Raji (cell line): Measurements from ENCODE around the gene NUCB2.

Source experiments
- POLR2A ChIP-seq: IDR thresholded peaks from 2 replicates; pipeline ENCODE4 v1.6.1; 2011; ENCODE audit warnings: low read depth, low read length, control low read depth; ENCODE audit not compliant: insufficient read depth

The NUCB2 gene

DNA sequence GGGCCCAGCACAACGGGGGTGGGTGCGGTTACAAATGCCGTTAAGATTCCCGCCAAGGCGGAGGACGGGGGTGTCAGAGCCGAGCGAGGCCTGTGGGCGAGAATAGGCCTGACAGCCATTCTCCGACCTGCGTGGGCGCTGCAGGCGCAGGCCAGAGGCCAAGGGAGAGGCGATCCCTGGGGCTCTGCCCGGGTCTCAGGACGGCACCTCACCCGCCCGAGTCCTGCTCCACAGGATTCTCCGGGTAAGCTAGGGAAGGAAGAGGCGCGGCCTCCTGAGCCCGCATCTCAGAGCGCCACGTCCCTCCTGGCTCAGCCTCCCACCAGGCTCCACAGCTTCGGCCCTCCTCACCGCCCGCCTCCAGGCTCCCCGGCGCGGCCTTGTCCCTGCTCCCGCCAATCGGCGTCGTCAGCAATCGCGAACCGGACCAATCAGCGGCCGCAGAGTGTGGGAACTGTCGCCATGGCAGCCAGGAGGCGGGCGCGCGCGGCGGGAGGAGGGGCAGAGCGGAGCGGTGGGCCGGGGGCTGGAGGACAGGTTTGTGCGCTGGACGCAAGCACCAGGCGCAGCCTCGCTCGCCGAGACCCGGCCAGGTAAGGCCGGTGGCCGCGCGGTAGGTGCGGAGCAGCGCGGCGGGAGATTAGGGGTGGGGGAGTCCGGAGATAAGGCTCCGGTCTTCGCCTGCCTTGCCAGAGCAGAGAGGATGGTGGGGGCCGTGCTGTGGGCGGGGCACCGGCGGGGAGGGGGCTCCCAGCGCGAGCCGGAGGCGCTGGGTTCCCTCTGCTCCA, at the start of gene NUCB2:
Gene NUCB2 (plus strand): TSS at position 504 of the 788 bp plus-strand sequence. CDS start 18,585 bp downstream, outside the sequence.
- TF ChIP-seq POLR2A, result peak; percentile 95

DNA sequence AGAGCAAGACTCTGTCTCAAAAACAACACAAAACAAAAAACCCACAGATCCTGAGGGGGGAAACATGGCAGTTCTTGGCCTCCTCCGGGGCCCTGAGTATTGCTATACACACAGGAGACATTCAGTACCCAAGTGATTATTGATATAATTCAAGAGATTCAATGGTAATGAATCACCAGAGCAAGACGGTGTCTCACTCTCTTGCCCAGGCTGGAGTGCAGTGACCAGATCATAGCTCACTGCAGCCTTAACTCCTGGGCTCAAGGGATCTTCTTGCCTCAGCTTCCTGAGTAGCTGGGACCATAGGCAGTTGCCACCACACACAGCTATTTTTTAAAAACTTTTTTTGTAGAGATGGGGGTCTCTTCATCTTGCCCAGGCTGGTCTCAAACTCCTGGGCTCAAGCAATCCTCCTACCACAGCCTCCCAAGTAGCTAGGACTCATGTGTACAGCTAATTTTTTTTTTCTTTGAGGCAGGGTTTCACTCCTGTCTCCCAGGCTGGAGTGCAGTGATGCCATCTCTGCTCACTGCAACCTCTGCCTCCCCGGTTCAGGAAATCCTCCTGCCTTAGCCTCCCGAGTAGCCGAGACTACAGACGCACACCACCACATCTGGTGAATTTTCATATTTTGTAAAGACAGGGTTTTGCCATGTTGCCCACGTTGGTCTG, 46.9 kb upstream of the NUCB2 start:
- TF ChIP-seq POLR2A, result no peak

DNA sequence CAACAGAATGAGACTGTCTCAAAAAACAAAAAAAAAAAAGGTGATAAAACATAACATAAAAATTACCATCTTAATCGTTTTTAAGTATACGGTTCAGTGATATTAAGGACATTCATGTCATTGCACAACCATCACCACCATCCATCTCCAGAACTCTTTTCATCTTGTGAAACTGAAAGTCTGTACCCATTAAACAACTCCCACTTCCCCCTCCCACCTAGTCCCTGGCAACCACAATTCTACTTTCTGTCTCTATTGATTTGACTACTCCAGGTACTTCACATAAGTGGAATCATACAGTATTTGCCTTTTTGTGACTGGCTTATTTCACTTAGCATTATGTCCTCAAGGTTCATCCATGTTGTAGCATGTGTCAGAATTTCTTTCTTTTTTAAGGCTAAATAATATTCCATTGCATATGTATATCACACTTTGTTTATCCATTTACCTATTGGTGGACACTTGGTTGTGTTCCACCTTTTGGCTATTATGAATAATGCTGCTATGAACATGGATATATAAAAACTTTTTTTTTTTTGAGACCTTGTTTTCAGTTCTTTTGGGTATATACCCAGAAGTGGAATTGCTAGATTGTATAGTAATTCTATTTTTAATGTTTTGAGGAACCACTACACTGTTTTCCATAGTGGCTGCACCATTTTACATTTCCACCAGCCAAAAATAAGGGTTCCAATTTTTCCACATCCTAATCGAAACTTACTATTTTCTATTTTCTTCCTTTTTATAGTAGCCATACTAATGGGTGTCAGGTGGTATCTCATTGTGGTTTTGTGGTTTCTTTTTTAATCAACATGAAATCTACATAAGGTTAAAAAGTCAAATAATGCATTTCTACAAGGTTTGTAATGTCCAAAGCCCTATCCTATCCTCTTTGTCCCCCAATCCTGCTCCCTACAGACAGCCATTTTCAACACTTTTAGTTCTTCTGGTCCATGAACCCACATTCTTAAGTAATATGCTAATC, 45.4 kb upstream of the NUCB2 start:
- no peak for TF ChIP-seq POLR2A

DNA sequence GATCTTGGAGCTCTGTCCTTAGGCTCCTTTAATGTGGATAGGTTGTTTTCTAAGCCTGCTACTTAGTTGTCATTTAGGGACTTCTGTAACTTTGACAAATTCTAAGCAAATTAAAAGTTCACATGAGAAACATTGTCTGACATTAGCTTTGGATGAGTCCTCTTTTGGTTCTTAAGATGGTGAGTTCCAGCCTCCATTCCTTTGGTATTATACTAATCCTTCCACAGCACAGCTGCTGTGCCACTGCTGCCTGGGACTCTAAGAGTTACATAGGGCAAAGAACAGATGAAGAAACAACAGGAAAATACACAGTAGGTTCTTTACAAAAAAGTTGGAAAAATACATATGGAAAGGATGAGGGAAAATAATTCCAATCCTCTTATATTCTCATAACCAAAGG, 43.4 kb upstream of the NUCB2 start:
- TF ChIP-seq POLR2A, result no peak

DNA sequence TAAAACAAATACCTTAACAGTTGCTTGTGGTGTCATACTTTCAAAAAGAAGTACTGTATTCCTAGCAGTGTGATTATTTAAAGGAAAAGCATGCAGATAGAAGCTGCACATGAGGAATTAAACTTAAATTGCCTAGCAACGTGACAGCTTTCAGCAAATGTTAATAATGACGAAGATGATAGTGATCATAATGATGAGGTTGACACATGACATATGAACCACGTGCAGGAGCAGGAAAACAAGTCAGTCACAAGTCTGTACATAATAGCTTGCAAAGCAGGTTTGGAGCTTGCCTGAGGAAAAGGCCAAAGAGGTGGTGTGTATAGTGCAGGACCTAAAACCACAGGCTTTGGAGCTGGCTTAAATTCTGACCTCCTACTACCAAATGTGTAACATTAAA, 38.2 kb upstream of the NUCB2 start:
- TF ChIP-seq POLR2A, result no peak

DNA sequence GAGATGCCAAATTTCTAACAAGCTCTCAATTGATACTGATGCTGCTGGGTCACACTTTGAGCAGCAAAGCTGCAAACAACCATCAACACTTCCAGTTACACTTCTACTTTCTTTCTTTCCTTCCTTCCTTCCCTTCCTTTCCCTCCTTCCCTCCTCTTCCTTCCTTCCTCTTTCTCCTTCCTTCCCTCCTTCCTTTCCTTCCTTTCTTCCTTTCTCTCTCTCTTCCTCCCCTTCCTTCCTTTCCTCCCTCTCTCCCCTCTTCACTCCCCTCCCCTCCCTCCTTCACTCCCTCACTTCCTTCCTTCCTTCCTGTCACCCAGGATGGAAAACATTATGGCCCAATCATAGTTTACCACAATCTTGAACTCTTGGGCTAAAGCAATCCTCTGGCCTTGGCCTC, 35.8 kb upstream of the NUCB2 start:
- no peak for TF ChIP-seq POLR2A

DNA sequence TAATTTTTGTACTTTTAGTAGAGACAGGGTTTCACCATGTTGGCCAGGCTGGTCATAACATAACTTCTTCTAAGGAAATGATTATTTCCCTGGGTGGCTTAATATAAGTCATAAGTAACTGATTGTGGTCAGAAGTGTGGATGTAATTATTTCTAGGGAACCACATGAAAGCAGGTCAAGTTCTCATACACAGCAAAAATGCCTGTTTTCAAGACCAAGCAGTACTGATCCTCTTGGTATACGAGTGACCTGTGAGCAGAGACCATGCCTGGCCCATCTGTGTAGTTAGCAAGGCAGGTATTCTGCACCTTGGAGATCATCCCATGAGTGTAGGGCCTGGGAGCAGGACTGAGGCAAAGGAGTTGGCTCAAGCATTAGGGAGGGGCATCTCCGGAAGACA, 32.5 kb upstream of the NUCB2 start:
- no peak for TF ChIP-seq POLR2A

DNA sequence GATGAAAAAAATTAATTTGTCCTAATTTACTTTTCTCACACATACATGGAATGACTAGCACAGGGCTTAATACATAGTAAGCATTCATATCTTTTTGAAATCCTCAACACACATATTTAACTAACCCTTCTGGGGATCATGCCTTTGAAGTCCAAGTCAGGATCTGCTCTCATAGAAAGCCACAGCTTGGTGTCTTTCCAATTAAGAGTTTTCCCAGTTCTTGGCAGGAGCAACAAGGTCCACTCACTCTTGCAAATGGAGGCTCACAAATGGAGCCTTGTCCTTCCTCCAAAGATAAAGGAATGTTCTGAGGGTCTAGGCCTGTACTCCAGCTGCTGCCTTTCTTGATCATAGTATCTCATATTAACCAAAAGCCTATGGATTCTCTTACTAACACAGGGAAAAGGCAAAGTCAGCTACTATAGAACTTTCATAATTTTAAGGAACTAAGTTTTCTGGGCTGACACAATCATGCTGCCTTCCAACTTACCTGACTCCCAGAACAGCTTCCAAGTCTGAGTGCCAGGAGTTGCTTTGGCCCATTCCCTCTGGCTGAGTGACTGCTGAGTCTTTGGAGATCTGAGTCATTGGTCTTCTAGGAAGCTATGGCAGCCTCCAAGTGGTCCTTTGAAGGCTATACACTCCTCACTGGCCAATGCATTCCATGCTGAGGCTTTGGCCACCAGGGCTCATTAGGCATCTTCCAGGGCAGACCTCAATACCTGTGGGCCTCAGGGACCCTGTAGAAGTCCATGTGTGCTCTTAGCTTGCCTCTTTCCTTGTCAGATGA, 25.8 kb upstream of the NUCB2 start:
- TF ChIP-seq POLR2A, result no peak

DNA sequence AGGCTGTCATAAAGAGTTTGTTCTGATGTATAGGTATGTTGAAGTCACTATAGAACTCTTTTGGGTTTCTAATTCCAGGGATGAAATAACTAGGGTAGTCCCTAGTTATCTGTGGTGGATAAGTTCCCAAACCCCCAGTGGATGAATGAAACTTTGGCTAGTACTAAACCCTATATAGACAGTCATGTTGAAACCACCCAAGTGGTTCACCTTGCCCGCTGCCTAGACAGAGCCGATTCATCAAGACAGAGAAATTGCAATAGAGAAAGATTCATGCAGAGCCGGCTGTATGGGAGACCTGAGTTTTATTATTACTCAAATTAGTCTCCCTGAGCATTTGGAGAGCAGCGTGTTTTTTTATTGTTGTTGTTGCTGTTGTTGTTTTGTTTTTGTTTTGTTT, 23.8 kb upstream of the NUCB2 start:
- TF ChIP-seq POLR2A, result no peak

DNA sequence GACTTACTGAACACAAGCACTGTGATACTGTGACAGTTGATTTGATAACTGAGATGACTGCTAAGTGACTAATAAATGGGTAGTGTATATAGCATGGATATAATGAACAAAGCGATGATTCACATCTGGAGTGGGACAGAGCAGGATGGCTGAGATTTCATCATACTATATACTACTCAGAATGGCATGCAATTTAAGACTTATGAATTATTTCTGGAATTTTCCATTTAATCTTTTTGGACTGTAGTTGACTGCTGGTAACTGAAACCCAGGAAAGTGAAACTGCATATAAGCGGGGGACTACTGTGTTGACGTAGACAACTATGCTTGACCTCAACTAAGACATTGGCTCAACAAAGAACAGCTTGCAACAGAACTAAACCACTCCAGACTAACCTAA, 20.0 kb upstream of the NUCB2 start:
- TF ChIP-seq POLR2A, result no peak

DNA sequence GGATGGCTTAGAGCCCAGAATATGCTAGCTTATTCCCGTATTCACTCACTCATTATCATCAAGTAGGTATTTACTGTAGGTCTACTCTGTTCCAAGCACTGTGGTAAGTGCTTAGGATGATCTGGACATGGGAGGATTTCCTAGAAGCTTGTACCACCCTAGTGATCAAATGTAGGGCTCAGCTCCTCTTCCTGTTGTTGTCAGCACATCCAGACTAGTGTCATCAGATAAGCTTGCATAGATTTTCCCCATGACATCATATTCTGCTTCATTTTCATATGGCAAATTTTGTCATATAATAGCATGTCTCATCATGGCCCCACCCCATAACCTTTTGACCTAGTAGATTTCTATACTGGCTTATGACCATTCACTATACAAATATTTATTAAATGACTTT, 19.3 kb upstream of the NUCB2 start:
- no peak for TF ChIP-seq POLR2A

DNA sequence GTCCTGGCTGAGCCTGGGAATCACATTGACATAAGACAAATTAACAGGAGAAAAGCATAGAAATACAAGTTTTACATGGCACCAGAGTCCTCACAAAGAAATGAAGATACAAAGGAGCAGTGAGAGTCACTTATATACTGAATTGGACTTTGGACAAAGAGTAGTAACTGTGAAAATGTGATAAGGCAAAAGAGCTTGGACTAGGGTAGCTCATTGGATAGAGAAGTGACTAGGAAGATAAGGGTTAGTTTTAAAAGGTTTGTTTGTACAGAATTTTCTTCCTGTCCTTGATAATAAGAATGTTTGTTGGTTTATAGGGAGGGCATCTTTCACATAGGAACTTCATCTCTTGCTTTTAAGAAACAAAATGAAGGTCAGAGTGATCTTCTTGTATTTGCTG, 17.9 kb upstream of the NUCB2 start:
- TF ChIP-seq POLR2A, result no peak

DNA sequence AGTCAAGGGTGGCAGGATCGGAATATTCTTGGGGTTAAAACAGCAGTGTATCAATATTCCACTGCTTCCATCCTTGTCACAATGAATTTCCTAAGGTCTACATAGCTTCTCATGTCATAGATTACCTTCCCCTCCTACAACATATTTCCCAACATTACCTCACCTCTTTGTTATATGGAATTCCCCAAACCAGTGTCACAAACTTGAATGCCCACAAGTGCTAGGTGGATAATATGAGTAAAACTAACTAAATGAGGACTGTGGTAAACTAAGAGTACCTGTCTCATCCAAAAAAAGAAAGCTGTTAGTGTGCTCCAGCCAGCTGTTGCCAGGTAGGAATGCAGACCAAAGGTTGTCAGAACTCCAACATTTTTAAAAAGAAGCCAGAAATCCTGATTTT, 17.0 kb upstream of the NUCB2 start:
- TF ChIP-seq POLR2A, result no peak

DNA sequence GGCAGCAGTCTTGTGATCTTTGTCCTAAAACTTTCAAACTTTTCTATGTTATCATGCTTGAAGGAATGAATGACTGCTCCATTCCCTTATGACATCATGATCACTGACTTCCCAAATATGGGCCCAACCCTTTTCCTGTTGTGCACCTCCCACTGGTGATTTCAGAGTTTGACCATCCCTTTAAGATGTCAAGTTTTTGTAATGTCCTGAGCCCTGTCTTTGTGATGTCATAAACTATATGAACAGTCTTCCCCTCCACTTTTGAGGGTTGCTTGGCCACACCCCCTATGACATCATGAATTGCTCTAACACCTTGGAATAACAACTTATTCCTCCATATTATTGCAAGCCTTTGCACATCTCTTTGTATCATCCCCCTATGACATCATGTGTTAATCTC, 16.5 kb upstream of the NUCB2 start:
- TF ChIP-seq POLR2A, result no peak

DNA sequence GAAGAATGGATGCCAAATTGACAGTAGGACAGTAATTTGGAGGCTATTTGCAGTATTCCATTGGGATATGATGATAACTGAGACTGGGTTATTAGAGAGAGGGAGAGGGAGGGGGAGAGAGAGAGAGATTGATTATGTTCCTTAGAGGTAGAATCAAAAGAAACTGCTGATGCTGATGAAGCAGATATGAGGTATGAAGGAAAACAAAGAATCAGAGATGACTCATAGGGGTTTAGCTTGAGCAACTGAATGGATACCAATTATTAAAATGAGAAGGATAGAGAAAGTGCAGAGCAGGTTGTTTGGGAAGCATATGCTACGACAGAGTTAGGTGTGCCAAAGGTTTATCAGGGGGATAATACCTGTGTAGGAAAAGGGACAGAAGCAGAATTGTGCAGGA, 12.8 kb upstream of the NUCB2 start:
- TF ChIP-seq POLR2A, result no peak
